GM19239 (cell line): ENCODE measurements around the gene MIB2.

ENCODE experiments used
- DNase-seq: peaks from one replicate; pipeline ENCODE4 v3.0.0; 2011; ENCODE audit warnings: low spot score; ENCODE audit not compliant: insufficient read length
- FAIRE-seq: peaks from 2 replicates; lab custom pipeline; 2011; peaks lifted over from hg19 to GRCh38; lab: Jason Lieb, UNC

MIB2 gene

DNA sequence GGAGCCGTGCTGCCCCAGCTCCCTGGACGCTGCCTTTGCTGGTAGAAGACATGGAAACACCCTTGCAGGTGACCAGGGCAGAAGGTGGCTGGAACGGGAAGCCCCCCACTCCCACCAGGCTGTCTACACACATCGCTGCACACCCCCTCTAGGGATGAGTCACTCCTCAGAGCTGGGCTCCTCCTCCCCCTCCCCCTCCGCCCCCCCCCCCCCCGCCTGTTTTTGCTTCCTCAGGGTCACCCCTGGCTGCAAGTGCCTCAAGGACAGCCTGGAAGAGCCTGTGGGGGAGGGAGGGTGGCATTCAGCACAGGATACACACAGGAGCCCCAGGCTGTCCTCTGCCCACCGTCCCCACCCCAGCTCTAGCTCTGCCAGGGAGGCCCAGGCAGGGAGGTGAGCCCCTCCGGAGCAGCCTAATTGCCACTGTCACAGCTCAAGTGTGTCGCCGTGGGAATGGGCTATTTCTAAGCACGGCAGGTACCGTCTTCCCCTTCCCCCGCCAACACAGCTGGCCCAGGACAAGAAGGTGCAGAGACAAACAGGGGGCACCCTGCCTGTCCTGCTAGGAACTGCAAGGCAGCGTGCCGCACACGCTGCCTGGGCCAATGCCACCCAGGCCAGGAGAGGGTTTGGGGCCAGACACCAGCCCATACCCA lies 17.9 kb upstream of the MIB2 start:
- FAIRE-seq (no peak), DNase-seq (no peak)

DNA sequence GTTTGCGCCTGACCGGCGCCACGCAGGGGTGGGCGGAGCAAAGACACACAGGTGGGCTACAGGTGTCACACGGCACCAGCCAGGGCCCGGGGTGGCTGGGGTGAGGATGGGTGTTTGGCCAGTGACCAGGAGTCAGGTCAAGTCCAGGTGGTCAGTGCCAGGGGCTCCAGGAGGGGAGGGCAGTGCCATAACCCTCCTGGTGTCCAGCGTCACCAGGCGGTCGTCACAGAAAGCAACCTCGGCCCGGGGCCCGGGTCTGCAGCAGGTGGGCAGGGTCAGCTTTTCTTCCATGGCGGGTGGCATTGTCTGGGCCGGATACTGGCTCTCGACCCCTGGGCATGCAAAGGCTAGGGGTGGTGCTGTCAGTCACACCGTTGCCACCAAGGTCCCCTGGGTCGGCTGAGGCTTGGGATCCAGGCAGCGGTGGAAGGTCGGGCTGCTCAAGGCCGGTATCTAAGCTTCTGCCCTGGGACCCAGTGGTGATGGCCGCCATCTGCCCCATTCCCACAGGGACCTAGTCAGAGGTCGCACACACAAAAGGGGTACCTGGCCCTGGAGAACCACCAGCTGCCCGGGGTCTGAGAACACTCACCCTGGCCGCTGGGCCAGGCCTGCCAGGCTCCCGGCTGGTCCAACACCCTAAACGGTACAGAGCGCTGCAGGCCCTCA lies 17.1 kb upstream of the MIB2 start:
- FAIRE-seq (no peak), DNase-seq (no peak)

DNA sequence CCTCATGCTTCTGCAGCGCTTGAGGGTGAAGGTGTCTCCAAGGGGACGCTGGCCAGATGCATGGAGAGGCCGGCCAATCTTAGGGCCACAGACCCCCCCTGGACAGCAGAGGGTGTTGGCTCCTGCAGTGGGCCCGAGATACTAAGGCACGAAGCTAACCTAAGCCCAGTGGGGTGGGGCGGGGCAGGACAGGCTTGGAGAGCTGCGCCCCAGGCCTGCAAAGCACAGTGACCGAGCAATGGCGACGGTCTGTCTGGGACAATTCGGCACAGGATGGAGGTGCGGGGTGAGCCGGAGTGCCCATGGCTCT lies 16.6 kb upstream of the MIB2 start:
- DNase-seq (no peak), FAIRE-seq (no peak)

DNA sequence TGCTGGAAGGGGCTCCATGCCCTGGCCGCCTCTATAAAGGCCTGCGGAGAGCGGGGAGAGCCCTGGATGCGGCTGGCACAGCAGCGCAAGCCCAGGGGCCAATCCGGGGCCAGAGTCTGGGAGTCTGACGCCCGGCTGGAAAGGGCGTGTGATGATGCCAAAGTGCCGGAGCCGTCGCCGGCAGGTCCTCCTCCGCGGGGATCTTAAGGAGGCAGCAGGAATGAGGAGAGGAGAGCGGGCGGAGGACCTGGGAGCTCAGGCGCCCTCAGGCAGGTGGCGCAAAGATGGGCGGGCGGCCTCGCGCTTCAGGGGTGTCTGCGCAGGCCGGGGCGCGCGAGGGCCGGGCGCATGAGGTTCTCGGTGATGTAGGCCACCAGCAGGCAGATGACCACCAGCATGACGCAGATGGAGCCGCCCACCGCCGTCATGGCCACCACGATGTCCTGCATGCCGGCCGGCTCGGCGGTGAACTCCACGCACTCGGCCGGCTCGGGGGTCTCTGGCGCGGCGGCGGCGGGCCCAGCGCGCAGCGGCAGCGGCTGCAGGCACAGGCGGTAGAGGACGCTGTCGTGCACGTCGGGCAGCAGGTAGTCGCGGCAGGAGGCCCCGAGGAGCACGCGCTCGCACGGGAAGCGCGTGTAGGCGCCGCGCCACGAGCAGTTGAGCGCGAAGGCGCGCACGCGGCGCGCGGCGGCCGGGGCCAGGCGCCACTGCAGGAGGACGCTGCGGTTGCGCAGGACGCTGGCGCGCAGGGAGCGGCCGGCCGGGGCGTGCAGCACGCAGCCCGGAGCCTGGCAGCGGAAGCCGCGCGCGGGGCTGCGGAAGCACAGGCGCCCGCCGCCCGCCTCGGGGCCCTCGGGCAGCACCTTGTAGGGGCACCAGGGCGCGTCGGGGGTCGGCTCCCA lies 16.0 kb upstream of the MIB2 start:
- FAIRE-seq (no peak), DNase-seq (peak; percentile 75)

DNA sequence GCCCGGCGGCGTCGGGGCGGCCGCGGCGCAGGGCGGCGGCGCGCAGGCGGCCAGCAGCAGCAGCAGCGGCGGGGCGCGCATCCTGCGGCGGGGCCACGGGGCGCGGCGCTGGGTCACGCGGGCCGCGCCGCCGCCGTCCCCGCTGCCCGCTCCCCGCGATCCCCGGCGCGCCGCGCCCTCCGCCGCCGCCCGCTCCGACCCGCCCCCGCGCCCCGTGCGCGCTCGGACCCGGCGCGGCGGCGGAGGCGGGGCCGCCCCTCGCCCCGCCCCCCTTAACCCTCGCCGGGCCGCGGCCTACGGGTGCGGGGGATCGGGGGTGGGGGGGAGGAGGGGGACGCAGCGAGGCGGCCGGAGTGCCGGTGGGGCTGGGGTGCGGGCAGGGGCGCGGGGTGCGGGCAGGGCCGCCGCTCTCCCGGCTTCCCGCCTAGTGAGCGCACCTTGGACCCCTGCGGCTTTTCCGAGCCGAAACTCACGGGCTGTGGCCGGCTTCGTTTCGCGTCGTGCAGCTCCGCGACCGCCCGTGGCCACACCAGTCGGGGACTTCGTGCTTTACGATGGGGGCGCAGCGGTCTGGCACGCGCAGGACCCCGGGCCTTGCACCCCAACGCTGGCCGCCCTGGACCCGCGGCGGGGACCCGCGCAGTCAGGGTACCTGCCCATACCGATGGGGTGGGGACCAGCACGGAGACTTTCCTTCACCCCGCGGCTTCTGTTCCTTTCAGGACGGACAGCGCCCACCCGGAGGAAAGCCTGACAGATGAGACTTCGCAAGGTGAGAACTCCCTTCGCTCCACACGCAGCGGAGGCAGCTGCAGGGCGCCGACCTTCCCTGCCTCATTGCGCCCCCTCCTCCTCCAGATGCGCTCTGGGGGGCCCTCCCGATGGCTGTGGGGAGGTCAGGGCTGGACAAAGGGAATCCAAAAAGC lies 15.1 kb upstream of the MIB2 start, which contains the start of gene FNDC10:
FNDC10 (minus strand) TSS at position 201 of the 926 bp plus-strand sequence; CDS start at position 81, 120 bp downstream.
- no peak for FAIRE-seq
- DNase-seq, result no peak

DNA sequence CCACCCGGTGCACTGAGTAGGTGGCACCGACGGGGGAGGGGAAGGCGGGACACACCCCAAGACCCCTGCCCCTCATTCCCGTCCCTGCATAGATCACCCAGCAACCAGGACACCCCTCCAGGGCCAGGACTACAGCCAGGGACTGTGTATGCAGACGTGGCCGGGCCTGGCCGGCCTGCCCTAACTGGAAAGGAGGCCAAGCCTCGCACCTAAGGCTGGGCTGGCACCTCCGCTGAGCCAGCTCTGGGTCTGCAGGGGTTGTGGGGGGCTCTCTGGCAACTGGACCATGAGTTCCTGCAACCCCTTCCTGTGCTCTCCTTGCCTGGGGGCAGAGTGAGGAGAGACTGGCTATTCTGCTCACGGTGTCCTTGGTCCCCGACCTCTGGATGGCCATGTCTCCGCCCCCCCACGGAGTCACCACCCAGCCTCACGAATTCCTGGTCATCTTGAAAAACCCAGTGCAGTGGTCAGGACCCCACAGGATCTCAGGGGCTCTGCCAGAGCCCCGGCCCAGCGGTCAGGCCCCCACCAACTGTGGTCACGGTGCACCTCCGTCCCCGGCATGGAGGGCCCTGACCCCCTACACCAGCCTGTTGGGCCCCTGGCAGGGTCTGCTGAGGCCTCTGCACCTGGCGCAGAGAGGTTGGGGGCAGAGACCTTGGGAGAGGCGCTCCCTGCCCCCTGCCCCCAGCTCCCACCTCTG lies 14.3 kb upstream of the MIB2 start:
- FAIRE-seq (no peak), DNase-seq (no peak)

DNA sequence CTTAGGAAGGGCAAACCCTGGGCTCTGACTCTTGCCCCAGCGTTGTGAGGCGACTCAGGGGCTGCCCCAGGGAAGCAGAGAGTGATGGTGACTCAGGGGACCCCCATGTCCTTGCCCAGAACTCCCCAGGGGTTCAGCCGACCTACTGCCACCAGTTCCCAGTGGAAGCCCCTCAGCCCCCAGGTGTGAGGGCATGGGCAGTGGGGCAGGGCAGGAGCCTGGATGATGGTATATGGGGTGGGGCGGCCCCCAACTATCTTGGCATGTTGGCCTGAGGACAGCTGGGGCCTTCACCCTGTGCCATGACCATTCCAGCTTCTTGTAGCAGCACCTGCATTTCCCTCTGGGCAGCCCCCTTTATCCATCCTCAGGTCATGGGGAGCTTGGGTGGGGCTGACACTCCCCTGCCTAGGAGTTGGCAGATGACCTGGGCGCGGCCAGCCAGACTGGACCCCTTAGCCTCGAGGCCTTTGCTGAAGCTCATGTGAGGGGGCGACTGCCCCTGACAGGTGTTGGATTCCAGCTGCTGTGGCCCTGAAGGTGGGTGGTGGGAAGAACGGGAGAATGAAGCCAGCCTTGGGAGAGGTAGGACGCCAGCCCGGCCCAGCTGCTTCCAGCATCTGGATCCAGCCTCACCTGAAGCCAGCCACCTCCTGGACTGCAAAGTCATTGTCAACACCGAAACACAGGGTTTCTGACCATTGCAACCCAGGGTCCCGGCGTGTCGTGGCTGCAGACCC lies 13.6 kb upstream of the MIB2 start:
- DNase-seq, result no peak
- no peak for FAIRE-seq

DNA sequence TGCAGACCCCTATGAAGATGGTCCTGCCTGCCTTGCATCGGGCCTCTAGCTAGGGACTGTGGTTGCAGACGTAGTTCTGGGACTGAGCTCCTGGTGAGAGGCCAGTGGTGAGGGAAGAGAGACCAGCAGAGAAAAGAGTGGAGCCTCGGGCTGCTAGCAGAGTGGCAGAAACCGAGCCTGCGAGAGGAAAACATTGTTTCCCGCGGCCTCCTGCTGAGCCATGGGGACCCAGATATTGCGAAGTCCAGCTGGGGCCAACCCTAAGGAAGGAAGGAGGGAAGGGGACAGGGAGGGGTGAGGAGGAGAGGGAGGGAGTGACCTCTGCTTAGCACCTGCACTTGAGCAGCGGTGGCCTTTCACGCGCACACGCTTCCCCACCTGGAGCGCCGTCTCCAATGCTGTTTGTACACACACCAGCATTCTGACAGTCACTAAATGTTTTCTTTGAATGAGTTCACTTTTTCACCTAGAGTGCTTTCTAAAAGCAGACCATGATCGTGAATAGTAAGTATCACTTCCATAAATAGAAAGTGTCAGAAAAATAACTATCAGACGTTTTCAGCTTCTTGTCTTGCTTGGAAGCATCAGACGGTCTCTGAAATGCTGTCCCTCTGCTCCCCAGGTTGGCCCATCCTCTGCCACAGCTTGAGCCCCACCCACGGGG lies 12.9 kb upstream of the MIB2 start:
- no peak for DNase-seq
- FAIRE-seq, result no peak

DNA sequence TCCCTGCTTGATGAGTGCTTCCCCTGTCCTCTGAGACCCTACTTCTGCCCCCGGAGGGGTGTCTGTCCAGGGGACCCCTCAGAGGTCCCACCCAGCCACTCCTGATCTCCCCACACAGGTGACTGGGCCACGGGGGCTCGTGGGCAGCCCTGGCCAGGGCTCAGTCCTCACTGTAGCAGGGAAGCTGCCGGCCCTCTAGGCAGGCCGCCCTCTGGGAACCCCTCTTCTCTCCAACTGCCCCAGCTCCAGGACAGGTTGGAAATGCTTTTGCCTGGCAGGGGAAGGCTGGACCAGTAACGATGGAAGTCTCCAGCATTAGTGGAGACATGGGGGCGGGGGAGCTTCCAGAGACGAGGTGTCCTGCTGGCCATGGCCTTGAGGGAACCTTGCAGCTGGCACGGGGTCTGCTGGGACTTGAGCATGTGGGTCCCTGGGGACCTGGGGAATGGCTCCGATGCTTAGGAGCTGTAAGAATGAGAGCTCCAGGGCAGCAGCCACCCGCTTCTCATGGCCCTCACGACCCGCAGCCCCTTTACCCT lies 12.3 kb upstream of the MIB2 start:
- no peak for DNase-seq
- FAIRE-seq, result no peak

DNA sequence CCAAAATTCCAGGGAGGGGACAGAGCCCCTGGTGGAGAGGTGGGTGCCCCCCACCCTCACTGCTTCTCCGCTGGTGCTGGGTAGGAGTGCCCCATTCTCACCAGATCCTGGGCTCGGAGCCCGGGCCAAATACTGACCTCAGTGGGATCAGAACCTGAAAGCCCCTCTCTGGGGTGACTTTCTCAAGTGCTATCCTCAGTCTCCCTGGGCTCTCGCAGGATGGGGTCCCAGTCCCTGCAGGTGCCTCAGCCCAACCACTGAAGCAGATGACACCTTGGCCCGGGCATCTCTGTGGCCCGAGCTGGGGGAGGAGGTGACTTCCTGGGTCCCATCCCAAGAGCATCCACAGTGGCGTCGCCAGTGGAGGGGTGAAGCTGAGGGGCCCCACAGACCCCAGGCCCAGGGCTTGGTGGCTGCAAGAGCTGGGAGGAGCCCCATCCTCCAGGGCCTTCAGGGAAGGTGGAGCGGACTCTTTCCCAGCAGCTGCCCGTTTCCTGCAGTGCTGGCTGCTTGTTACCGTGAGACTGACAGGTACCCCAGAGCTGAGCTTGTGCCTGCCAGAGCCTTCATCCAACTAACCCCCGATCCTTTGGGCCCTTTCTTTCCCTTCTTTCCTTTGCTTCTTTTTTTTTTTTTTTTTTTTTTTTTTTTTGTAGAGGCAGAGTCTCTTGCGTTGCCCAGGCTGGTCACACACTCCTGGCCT lies 11.5 kb upstream of the MIB2 start:
- DNase-seq (no peak), FAIRE-seq (no peak)

DNA sequence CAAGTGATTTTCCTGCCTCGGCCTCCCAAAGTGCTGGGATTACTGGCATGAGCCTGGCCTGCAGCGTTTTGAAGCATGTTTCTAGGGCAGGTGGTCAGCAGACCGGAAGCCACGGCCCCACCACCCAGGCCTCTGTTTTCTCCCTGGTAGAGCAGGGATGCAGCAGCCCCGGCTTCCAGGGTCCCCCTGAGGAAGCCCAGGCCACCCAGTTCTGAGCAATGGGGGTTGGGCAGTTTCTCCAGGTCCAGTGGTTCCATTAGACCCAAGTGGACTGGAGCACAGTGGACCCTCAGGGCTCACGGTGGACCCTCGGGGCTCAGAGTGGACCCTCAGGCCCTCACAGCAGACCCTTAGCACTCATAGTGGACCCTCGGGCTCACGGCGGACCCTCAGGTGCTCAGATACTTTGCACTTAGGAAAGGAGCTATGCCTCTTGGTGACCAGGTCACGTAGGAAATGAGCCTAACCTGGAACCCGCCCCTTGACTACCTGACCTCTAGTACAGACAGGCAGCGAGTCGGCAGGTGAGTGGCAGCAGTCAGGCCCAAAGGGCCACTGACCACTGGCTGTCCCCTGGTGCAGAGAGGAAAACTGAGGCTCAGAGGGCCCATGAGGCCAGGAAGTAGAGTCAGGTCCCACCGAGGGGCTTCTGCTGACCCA lies 10.8 kb upstream of the MIB2 start:
- DNase-seq (no peak), FAIRE-seq (no peak)

DNA sequence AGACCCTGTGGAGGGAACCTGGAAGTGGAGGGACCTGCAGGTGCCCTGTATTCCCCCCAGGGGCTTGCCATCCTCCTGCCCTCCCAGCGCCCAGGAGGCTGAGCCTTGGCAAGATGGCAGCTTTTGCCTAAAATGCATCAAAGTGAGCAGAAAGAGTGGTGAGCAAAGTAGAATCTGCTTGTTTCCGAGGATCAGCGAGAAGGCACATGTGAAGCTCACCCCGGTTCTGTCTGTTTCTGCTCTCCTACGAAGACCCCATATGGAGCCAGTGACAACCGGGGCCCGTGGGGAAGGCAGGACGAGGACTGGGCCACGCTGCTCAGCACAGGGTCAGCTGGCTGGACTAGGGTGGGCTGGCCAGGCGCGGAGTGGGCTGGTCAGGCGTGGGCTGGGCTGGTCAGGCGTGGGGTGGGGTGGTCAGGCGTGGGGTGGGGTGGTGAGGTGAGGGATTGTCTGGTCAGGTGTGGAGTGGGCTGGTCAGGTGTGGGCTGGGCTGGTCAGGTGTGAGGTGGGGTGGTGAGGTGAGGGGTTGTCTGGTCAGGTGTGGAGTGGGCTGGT lies 10.2 kb upstream of the MIB2 start:
- no peak for FAIRE-seq
- DNase-seq, result no peak

DNA sequence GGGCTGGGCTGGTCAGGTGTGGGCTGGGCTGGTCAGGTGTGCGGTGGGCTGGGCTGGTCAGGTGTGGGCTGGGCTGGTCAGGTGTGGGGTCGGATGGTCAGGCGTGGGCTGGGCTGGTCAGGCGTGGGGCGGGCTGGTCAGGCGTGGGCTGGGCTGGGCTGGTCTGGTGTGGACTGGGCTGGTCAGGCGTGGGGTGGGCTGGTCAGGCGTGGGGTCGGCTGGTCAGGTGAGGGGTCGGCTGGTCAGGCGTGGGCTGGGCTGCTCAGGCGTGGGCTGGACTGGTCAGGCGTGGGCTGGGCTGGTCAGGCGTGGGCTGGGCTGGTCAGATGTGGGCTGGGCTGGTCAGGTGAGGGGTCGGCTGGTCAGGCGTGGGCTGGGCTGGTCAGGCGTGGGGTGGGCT lies 9.6 kb upstream of the MIB2 start:
- FAIRE-seq (no peak), DNase-seq (no peak)

DNA sequence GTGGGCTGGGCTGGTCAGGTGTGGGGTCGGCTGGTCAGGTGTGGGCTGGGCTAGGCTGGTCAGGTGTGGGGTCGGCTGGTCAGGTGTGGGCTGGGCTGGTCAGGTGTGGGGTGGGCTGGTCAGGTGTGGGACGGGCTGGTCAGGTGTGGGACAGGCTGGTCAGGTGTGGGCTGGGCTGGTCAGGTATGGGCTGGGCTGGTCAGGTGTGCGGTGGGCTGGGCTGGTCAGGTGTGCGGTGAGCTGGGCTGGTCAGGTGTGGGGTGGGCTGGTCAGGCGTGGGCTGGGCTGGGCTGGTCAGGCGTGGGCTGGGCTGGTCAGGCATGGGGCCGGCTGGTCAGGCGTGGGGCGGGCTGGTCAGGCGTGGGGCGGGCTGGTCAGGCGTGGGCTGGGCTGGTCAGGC lies 9.1 kb upstream of the MIB2 start:
- FAIRE-seq (no peak), DNase-seq (no peak)

DNA sequence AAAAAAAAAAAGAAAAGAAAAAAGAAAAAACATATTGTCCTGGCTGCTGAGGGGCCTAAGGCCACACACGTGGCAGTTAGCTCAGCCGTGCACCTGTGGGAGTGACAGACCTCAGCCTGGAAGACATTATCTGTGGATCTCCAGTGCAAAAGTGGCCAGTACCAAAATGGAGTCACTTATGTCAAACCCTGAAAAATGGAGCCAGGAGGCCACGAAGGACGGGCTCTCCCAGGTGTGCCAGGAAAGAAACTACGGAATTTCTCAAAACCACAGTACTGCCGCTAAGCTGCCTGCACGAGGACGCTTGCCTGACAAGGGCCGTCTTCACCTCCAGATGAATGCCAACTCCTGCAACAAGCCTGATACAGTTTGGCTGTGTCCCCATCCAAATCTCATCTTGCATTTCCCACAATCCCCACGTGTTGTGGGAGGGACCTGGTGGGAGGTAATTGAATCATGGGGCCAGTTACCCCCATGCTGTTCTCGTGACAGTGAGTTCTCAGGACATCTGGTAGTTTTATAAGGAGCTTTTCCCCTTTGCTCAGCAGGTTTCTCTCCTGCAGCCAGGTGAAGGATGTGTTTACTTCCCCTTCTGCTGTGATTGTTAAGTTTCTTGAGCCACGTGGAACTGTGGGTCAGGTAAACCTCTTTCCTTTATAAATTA lies 5.3 kb upstream of the MIB2 start:
- no peak for FAIRE-seq

DNA sequence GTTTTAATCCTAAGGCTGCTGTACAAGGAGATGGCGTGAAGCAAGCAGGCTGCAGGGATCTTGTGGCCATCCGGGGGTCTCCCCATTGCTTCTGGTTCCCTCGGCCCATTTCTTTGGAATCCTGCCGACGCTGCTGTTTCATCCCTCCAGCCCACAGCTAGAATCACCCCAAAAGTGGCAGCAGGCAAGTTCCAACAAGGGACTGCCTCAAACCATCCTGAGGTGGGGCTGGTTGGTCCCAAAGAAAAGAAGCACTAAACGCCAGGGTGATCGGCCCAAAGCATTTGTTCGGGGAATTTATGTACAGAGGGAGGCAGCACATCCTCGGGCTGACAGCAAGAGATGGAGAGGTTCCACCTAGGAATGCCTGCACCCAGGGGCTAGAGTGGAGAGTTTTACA lies 4.5 kb upstream of the MIB2 start:
- FAIRE-seq (no peak), DNase-seq (no peak)

More for the DNA sequence above, 5.3 kb upstream of the MIB2 start:
- DNase-seq, result no peak
